T-helper 1 cell treated with Interleukin-12 subunit alpha and Interleukin-12 subunit beta and Interleukin-4 antibody, amounts not matched to agents 30 ng/mL and 1 ng/mL, for 36 hours (primary cell): ENCODE results near the gene MAP2K4. TPM values are rescaled to one million over a fixed set of nuclear protein-coding genes. Genes with fewer than 3 reads are reported as not detected.

Source experiments
- intact Hi-C: fragments of 100-400 bp; cut with micrococcal nuclease; formaldehyde crosslinking; loops from one replicate; pipeline ENCODE4 v1.15.1; 2024
- total RNA-seq: library from RNA; stranded (reverse); gene quantifications from 2 replicates; pipeline ENCODE4 v1.2.3, GENCODE V29; 2022

The MAP2K4 gene
- total RNA-seq, 1 donor from 2014 or later = 31.6 TPM

DNA sequence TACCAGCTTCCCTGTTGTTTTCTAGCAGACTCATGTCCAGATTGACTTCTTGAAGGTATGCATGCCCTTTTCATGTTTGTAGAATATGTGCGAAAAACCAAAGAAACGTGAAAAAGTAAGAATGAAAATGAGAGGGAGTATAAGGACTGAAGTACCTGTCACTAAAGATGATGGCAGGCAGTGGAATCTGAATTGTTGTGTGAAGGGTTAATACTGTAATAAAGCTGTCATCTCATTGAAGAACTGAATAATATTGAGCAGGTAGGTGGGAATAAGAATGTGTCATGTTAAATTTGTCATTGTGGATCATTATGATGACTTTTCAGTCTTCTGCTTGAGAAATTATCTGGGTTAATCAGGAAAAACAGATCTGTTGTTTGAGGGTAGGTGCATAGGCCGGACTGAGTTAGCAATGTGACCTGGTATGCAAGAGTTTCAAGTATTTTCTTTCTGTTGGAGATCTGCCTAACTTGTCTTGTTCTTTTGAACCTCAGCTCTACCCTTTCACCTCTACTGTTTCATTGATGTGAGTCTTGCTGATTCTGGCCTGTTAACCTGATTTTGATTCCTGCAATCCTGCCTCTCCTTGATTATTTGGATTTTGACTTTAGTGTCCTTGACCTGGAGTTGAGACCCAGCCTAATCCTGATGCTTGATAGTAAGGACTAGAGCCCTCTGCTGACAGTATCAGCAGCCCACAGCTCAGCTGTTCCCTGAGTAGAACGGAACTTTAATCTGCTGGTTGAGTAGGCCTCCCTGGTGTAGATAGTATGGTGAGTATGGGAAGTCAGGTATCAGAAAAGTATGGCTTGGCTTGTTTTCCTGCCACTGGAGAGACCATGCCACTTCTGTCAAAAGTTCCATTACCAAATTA lies 64.6 kb downstream of the MAP2K4 start:
- intact Hi-C loops = no loop called here

DNA sequence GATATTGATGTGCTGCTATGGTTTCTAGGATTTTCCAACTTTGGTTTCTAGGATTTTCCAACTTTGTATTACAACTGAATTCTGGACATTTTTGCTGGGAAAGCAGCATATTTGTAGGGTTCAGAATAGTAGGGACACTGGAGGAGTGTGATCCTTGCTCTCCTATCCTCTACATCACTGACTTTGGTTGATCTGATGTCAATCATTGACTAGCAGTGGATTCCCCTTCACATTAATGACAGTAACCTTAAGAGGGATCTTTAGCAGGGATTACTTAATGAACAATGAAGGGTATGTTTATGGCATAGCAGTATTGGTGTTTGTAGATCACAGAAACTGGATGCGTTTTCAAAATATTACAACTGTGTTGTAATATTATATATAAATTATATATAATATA lies 67.4 kb downstream of the MAP2K4 start:
- intact Hi-C loops = no loop called here

DNA sequence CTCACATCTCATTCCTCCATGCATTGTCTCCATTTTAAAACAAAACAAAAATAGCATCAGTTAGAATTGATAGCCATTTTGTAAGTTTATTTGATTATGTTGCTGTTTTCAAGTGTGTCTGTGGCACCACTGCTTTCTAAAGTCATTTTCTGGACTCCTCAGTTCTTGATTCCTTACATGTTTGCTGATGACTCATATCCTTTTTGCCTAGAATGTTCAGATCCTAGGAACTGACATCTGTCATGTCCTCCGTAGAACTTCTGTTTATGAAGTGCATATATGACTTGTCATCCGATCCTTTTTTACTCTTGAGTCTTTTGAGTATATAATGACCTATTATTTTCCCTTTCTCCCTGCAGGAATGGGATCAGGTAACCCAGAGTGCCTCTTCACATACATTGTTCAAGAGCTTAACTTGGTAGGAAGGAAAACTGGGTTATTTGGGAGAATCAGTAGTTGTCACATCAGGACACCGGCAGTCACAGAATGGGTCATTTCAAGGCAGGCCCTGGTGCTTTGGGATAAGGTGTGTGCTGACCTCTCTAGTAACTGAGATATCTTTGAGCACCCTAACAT lies 69.2 kb downstream of the MAP2K4 start:
- intact Hi-C loops = no loop called here

DNA sequence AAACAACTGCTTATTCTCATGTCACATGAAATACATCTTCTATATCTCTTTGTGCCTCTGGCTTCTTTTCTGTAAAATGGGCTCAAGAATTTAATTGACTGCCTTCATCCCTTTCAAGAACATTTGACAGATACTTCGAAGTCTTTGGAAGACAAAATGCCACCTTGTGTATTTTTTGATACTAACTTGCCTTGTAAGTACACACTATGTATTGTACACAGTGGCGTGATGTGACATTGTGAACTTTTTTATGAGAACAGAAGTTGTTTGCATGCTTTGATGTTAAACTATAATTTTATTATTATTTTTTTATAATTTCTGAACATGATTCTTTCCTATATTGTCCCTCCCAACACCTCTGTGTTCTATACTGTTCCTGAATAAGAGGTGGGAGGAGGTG lies 73.7 kb downstream of the MAP2K4 start:
- intact Hi-C loops = no loop called here

DNA sequence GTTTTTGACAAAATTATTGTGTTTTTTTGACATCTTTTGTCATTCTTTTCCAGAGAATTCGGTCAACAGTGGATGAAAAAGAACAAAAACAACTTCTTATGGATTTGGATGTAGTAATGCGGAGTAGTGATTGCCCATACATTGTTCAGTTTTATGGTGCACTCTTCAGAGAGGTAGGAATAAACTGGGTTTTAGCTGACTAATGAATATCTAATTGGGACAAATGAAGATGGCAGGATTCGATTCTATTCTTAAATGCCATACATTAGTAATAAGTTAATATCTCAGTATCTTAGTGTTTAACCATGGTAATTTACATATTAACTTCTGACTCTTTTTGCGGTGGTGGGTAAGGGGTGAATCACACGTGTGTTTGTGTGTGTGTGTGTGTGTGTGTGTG lies 74.8 kb downstream of the MAP2K4 start:
- intact Hi-C loops = no loop called here

DNA sequence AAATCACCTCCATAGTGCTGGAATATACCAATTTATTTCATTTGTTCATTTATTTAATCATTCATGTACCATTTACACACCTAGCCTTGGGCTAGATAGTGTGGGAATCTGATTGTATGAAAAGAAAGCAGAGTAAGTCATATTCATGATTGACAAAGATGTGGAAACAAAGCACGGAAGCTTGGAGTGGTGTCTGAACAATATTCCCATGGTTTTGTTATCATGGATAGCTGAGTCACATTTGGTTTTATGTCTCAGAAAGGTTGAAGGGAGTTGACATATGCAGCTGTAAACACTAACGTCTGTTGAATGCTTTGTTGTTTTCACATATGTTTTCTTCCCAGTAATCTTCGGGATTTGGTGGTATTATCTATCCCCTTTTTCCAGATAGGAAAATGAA lies 76.6 kb downstream of the MAP2K4 start:
- intact Hi-C loops = no loop called here

DNA sequence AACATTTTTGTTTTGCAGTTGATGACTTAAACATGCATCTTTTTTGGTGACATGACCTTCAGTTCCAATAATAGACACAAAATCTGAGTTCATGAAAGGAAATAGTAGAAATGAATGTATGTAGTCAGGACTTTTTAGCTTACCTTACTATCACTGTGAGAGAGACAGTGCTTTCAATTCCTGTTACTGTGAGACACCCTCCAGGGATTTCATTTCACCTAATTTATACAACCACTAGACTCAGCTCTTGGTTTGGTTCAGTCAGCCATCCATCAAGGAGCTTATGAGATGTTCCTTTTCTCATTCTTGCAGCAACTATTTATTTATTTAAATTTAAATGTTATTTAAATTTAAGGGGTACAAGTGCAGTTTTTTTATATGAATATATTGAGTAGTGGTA lies 77.9 kb downstream of the MAP2K4 start:
- intact Hi-C loops = no loop called here

DNA sequence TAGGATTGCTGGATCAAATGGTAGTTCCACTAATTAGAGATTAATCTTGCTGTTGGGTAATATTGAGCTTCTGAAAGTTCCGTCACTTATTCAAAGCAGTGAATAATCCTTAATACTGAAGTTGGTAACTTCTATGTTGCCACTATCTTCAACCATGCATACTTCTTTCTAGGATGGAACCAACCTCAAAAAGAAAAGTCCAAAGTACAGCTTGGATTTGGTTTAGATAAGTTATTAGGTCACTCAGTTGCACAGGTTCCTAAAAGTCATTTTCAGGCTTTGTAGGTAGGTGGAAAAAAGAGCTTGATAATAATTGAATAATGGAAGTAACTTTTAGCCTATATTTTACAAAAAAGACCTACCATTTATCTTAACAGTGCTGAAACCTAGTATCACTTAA lies 78.7 kb downstream of the MAP2K4 start:
- intact Hi-C loops = no loop called here

DNA sequence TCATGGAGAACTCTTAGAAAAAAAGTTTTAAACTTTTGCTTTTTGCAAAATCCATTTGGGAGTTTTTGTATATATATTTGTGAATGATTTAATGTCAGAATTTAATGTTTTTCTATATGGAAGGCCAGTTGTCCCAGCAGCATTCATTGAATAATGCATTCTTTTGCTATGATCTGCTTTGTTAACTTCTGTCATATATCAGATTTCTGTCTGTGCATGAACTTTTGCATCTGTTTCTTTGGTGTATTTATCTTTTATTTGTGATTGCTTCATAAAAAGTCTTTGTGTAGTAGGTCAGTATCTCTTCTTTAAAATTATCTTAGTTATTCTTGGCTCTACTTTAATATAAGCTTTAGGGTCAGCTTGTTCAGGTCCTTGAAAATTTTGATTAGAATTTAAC lies 84.2 kb downstream of the MAP2K4 start:
- intact Hi-C loops = no loop called here

DNA sequence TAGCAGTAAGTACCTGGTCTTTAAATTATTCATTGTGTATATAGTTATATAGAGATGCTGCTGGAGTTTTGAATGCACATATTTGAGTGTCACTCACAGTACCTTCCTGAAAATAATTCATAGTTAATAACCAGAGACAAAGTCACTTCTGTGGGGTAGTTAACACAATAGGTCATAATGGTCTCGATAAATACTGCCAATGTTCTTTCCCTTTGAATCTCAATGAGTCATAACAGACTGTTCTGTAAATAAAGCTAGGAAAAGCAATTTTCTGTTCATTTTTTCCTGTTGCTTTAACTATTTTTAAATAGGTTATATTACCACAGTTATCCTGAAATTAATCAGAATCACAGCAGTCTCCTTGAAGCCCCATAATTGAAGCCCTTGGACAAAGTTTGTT lies 87.2 kb downstream of the MAP2K4 start:
- intact Hi-C loops = no loop called here

DNA sequence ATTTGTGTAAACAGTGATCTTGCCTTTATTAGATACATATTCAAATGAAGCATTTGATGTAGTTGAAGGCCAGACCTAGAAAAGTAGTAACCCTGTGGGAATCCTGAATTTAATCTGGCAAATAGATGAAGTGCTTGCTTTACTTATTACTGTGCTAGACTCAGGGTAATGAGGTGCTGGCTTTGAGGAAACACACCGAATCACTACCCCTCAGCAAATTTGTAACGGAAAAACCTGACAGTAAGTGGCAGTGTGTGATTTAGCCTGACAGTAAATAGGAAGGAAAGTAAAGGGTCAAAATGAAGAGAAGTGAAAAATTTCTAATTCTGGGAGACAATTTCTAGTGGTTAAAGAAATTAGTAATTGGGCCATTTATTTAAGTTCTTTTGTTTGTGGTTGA lies 90.2 kb downstream of the MAP2K4 start:
- intact Hi-C loops = no loop called here

DNA sequence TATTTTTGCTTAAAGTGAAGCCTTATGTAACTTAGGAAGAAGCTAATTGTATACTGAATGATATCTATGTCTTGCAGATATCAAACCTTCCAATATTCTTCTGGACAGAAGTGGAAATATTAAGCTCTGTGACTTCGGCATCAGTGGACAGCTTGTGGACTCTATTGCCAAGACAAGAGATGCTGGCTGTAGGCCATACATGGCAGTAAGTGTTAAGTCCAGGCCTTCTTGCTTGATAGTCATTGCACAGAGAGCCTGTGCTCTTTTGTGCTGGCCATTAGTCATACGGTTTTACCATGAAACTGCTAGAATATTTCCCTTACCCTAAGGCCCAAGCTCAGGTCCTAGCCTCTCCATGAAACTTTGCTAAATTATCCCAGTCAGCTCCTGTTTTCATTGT lies 92.5 kb downstream of the MAP2K4 start:
- intact Hi-C loops = no loop called here

DNA sequence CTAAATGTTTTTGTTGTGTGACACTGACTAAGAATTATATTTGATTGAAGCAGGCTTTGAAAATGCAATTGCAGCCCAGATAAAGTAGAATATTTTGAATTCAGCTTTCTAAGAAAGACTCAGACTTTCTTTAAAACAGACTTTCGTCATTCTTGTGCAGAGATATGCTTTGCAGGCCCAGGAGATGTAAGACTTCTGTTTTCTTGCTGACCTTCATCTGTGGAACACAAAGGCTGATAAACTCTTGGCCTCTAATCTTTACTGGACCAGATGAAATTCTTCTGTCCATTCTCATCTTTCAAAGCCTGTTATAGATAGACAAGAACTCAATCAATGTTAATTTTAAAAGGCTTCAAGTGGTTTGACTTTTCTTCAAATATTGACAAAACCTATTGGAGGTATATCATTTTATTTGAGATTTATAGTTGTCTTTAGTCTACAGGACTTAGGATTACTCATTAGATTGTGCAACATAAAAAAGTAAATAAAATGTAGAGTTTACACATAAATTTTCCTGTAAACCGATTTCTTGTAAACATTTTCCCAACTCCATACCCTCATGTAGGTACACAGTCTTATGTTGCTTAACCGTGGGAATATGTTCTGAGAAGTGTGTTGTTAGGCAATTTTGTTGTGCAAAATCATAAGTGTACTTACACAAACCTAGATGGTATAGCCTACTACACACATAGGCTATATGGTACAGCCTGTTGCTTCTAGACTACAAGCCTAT lies 94.2 kb downstream of the MAP2K4 start:
- intact Hi-C loops = no loop called here

DNA sequence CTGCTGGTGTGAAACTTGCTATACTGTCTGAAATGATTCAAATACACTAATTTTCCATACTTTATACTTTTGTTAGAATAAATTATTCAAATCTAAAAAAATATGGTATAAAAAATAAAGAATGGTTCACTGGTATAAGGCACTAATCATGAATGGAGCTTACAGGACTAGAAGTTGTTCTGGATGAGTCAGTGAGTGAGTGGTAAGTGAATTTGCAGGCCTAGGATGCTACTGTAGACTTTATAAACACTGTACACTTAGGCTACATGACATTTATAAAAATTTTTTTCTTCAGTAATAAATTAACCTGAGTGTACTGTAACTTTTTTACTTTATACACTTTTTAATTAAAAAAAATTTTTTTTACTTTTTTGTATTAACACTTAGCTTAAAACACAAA lies 95.5 kb downstream of the MAP2K4 start:
- intact Hi-C loops = no loop called here

DNA sequence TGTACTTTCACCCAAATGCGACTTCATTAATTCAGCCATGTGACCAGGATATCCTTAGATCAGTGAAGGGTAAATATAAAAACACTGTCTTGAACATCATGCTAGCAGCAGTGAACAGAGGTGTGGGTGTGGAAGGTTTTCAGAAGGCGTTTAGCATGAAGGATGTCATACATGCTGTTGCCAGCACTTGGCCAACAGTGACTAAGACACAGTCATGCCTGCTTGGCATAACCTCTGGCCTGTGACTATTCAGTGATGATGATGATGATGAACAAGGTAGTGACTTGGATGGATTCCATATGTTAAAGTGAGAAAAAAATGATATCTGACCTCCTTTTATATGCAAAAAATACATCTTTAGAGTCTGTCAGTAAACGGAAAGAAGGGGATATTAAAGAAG lies 97.9 kb downstream of the MAP2K4 start:
- intact Hi-C loops = no loop called here

DNA sequence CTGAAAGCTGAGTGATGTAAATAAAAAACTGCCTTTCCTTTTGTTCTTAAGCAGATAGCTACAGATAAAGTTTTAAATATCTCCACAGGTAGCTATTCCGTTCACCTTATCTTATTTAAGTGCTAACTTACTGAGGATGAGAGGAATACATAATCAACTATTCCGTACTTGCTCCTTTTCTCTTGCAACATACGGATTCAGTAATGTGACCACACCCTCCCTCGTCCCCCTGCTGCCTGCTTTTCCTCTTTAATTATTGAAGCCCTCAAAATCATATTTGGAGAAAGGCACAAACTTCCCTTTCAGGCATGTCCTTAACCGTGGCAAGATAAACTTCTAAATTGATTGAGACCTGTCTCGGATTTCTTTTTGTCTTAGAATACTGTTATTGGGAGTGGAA lies 101.4 kb downstream of the MAP2K4 start:
- intact Hi-C loops = no loop called here

DNA sequence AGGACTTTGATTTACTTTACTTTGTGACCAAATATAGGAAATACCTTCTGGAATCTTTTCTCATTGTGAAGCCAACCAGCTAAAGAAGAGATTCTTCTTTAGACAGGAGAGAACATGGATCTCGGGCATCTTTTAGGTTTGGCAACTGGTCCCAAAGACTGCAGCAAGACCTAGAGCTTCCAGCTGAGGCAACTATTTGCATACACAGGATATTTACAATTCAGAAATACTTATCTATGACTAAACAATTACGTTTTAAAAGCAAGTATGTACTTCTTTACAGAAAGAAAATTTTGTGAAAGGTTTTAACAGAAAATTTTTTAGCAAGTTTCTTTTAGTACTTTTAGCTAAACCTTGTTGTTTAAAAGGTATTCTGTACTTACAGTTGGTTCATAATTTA lies 106.5 kb downstream of the MAP2K4 start:
- intact Hi-C loops = no loop called here

DNA sequence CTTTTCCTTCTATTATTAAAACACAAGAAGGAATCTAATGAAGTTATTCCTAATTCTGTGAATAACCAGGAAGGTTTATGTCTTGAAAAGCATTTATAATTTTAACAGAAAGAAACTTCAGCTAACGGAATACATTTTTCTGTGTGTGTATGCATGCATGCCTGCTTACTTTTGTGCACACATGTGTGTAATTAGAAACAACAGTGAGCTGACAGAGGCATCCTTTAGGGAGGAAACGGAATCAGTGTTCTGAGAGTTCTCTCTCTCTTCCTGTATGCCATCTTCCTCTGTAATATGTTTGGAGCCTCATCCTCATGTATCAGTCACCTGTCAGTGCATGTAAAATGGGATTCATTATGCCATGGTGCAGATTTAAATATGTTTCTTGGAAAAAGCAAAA lies 107.0 kb downstream of the MAP2K4 start:
- intact Hi-C loops = no loop called here

DNA sequence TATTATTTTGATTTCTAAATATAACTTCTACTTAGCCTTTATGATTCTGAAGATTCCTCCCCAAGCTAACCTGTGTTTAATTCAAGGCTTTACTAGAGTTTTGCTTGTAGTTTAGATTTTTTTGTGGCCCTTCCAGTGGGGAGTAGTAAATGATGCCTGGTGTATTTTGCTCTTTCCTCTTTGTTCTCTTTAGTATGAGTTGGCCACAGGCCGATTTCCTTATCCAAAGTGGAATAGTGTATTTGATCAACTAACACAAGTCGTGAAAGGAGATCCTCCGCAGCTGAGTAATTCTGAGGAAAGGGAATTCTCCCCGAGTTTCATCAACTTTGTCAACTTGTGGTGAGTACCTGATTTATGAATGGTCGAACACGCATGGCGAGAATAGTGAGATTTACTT lies 108.3 kb downstream of the MAP2K4 start:
- intact Hi-C loops = no loop called here

DNA sequence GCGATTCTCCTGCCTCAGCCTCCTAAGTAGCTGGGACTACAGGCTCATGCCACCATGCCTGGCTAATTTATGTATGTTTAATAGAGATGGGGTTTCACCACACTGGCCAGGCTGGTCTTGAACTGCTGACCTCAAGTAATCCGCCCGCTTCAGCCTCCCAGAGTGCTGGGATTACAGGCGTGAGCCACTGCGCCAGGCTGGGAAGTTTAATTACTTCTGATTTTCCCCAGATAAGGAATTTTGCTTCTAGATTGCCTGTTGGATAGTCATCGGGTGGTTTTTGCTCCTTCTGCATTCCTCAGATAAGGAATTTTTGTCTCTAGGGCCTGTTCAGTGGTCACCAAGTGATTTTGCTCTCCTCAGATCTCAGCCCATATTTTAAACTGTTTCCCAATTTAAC lies 112.5 kb downstream of the MAP2K4 start:
- intact Hi-C loops = no loop called here

DNA sequence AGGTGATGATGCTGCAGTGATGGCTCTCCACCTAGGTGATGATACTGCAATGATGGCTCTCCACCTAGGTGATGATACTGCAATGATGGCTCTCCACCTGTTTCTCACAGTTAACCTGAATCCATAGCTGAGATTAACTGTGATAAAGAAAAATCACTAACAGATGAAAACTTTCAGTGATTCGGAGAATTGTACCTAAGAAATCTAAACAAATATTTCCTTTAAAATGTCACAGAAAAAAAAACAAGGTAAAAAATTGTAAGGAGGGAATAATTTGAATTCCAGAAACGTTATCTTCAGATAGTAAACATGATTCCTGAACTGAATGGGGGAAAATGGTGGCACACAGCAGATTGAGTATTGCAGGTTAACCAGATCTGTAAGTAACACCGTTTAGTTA lies 113.4 kb downstream of the MAP2K4 start:
- intact Hi-C loops = no loop called here

DNA sequence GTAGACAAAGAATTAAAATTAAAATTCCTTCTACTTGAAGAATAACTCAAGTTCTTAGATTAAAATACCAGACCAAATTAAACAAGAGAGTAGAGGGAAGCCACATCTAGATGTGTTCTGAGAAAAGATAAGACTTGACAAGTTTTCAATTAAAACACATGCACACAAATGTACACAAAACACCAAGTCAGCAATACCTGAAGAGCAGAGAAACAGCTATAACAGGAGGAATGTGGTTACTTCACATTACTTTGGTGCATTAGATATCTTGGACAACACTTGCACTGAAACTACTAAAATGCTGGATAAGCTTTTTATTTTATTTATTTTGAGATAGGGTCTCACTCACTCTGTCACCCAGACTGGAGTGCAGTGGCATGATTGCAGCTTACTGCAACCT lies 113.9 kb downstream of the MAP2K4 start:
- intact Hi-C loops = no loop called here

DNA sequence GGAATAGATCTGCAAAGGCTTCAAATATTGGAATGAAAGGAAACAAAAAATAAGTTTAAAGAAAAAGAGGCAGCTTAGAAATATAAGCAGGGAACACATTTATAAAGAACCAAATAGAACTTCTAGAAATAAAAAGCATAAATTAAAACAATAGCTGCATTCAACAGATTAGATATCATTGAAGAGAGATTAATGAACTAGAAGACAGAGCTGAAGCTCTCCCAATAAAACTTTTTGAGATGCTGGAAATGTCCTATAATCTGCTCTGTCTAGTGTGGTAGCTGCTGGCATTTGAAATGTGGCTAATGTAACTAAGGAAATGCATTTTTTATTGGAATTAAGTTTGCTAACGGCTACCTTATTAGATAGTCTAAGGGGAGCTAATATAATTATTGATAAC lies 115.6 kb downstream of the MAP2K4 start:
- intact Hi-C loops = no loop called here
